GM19395 (cell line): Measurements from ENCODE around the gene NRIP1.

Experiments used
- ATAC-seq: cut with Tn5 transposase; IDR thresholded peaks from one replicate; pipeline ENCODE4 v1.9.1; 2021; ENCODE audit warnings: mild to moderate bottlenecking, moderate library complexity; ENCODE audit not compliant: unreplicated experiment

NRIP1 gene

DNA sequence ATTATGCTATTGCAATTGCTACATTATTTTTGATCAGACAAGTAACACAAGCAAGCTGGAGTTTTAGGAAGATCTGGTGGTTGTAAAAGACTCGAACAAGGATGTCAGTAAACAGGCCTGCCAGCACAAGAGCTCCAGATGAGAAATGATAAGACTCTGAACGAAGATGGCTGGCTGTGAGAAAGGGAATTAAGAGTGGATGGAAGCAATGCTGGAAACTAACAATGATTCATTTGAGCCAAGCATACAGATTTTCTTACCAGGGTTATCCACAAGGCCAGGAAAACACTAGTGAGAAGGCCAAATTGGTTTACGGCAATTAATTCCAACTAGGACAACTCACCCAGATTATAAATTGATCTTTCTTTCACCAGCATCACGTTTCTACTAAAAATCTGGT, 54.2 kb downstream of the NRIP1 start:
- no peak for ATAC-seq

DNA sequence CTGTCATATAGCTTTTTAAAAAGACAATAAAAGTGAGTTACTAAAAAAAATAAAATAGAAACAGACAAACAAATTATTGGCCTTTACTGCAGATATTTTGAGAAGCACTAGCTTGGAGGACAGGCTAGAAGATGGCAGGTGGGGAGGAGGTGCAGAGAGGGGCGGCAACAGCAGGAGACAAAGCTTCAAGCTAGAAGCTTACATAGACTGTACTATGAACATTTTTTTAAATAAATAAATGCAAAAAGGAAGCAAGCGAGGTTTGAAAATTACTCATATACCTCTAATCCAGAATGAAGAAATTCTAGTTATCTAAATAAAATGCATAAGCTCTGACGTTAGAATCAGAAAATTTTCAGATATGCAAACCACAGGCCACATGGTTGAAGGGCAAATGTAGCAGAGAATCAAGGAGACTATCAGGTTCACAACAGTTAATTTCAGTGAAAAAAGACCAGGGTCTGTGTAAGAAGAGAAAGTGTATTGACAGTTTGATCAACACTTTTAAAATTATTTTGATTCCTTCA, 54.9 kb downstream of the NRIP1 start:
- ATAC-seq: no peak

DNA sequence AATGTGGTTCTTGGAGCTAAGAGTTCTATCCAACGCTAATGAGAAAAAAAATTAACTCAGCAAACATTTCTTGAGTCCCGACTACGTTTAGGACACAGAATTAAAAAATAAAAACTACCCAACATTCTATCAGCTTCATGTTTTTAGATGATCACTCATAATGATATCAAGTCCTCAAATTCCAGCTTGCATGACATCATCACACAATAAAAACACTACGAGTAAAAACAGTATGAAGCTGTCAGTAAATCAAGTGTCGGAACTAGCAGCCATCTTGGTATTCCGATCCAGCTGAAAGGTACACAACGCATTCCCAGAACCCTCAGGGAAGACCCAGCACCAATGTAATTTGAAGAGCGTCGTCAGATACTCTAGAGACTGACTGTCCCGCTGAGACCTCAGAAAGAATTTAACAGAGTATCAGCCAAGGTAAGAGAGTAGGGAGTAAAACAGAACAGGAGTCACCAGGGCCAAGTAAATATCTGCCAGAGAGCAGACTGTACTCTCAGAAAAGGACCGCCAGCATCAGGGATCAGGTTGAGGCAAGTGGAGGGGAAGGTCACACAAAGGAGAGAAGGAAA, 57.0 kb downstream of the NRIP1 start:
- no peak for ATAC-seq

DNA sequence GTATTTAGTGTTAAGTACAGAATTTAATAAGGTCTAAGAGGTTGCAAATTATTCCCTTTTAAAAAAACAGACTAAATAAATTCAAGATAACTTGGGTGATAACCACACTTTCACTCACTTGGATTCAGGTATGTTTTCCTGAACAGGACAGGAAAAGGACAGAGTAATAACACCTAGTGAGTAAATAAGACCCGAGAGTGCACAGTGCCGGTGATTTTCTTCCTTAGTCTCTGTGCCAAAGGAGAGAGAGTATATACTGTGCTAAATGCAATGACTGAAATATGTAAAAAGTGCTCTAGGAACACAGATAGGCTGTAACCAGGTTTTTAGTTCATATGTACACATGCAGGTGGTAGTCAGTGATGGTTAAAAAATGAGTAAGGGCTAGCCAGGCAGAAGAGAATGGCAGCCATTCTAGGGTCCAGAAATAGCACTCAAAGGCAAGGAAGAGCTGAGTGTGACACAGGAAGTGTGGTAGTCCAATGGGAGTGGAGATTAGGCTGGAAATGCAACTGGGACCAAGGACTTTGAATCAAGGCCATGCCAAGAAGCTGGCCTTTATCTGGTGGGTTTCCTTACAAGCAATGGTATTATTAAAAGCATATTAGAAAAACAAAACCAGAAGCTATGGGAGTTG, 58.1 kb downstream of the NRIP1 start:
- no peak for ATAC-seq

DNA sequence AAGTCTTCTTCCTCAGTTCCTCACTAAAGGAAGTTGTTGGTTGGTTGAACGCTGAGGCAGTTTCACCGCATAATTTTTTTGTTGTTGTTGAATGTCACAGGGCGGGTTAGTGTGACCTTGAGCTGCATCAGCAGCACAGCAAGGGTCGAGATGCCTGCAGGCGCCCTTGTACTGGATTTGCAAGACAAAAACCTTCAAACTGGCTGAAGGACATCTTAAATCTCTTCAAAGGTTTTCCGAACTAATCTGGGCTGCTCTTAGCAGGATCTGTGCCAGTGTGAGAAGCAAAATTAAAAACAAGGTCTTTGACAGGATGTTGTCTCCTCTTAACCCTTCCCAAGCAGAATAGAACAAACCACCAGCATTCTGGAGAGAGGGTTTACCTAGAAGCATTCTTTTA, 59.4 kb downstream of the NRIP1 start:
- ATAC-seq: no peak

DNA sequence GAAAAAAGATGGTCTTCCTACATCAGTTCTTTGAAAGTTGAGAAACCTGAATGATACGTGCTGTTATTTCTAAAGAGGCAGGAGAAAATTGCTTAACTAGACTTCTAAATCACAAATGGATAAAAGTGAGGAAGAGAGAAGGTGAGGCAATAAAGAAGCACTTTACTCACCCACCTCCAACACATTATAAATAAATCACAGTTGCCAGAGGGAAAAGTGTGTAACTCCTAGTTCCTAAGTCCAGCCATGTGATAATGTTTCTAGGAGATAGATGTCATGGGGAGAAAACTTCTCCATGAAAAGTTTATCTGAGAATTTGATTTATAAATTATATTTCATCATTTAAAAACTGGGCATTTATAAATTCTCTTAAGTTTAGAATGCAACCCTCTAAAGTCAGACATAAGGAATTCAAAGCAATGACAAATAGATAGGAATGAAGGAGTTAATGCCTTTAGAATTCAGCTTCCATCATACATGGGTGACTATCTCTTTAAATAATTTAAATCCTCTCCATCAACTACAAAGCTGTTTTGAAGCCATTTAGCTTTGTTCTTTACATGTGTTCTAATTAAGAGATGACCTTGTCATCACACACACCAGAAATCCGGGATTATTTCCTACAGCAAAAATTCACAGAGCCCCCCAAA, 60.0 kb downstream of the NRIP1 start:
- no peak for ATAC-seq

DNA sequence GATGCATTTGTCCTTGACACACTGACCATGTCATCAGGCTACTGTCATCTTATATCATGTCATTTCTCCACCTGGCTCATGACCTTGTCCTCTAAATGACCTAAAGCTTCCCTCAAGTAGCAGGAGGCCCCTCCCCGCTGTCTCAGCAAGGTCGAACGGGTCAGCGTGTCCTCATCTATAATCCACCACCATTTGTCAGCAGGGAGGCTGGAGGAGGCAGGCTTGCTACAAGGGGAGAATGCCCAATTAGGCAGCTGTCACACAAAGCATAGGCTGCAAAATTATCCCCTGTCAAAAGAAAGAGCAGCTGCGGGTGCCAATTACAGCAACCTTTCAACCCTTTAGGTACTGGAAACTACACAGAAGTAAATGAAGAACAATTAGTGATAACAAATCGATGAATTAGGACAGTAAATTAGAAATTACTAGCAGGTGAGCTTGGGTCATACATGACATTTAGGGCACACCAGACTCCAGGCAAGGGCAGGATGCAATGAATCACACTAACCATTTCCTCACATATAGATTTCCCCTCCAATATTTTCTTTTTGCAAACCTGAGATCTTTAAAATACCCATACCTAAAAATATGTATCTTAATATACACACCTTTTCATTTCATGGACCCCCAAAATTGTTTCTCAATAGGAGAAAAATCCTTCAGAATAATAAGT, 61.2 kb downstream of the NRIP1 start:
- no peak for ATAC-seq

DNA sequence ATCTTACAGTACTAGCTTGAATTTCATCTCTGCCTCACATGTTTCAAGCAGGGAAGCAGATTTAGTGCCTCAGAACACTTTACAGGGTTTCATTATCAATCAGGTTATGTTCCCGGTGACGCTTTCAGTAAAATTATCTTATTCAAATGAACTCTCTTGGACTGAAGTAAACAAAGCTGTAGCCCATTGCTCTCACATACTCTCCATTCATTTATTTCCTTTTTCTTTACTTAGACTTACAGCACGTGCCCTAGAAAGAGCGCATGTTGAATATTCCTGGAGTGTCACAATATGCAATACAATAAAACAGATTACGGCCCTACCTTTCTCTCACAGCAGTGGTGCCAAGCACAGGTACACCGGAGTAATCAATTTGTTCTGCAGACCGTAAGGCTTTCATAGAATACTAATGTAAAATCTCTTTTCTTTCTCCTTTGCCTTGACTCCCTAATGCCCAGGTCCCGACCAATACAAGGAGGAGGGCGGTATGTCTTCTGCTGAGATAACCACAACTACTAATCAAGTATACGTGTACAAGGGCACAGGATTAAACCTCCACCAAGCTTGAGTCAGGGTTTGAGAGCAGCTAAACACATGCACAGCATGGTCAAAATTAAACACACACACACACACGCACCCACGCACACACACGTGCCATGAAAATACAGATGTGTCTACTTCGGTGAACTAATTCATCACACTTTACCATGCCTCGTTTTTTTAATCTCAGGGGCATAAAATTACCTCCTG, 62.8 kb downstream of the NRIP1 start:
- peak; percentile 94 for ATAC-seq

DNA sequence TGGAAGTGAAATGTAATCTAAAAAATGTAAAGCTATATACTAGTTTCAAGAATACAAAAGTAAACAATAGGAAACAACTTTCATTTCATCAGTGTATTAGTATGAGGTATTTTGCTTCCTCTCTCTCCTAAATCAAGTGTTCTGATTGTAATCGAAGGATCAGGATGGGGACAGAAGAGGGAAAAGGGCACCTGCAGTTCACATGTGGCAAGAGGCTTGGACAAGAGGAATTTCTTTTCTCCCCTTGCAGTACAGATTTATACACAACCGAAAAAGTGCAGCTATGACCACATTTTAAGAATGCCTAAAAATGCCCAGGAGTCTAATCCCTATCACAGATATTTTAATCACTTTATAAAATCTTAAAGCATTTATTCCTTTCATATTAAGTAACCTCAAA, 63.7 kb downstream of the NRIP1 start:
- no peak for ATAC-seq

DNA sequence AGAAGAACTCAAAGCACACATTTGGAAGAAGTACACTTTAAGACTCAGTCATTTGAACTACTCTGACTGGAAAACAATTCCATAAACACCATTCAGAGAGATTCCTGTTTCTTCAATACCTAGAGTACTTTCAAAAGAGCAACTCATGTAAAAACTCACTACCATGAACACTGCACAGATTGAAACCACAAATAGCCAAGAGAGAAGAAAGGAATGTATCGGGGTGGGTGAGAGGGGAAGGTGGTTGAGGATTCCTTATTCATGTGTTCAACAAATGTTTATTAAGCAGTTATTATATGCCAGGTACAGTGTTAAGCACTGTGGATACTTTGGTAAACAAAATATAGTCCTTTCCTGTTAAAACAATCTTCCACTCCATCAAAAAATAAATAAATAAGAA, 64.7 kb downstream of the NRIP1 start:
- ATAC-seq: no peak

DNA sequence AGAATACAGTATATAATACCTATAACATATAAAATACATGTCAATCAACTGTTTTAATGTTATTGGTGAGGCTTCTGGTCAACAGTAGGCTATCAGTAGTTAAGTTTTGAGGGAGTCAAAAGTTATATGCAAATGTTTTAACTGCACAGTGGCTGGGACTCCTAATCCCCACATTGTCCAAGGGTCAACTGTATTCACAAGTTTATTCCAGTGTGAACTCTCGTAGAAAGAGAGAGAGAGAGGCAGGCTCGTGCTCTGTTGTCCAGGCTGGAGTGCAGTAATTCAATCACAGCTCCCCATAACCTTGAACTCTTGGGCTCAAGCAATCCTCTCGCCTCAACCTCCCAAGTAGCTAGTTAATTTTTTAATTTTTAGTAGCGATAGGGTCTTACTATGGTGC, 66.0 kb downstream of the NRIP1 start:
- ATAC-seq: no peak

DNA sequence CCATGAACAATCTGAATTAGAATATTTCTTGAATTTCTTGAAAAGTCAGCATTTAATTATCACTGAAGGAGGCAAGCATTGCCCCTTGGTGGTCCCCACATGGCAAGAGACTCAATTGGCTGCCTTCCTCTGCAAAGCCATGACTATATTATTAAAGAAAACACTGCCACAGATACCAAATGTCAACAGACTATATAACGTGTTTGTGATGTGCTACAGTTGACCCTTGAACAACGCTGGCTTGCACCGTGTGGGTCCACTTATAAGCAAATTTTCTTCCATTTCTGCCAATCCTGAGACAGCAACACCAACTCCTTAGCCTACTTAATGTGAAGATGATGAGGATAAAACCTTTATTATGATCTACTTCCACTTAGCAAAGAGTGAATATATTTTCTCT, 66.5 kb downstream of the NRIP1 start:
- no peak for ATAC-seq

DNA sequence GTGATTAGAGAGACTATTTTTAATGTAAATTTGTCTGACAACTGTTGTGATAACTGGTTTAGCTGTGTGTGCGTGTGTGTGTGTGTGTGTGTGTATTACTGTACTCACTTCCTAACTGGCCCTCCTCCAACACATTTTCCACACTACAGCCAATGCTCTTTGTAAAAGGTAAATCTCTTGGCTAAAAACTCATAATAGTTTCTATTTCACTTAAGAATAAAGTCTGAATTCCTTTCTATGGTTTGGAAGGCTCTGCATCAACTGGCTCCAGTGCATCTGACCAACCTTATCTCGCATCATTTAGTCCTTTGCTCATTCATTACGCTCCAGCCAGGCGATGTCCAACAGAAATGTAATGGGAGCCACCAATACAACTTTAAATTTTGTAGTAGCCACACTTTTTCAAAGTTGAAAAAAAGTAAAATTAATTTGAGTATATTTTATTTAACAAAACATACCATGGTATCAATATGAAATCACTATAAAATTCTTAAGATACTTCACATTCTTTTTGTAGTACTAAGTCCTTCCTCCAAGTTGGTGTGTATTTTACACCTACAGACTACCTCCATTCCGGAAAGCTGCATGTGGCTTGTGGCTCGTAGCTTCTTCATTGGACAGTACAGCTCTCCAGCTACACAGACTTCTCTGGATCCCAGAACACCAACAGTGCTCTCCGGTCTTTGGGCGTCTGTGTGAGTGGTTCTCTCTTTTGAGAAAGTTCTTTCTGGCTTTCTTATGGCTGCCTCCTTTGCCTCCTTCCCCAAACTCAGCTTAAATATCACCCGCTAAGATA, 68.9 kb downstream of the NRIP1 start:
- no peak for ATAC-seq

DNA sequence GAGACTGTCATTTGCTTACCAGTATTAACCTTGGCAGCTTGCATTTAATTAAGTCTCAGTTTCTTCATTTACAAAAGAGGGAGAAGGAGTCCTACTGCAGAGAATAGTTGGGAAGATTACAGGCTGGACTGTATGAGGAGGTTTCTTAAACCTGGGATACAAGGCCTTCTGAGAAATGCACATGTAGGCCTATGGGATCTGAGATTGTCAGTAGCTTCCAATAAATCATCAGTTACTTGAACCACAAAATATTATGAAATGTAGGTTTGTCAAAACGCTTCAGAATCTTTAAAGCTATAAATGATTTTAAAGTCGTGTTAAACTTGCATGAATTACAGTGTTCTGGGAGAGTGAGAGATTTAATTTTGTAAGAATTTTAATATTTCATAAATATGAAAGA, 69.6 kb downstream of the NRIP1 start:
- ATAC-seq: no peak

DNA sequence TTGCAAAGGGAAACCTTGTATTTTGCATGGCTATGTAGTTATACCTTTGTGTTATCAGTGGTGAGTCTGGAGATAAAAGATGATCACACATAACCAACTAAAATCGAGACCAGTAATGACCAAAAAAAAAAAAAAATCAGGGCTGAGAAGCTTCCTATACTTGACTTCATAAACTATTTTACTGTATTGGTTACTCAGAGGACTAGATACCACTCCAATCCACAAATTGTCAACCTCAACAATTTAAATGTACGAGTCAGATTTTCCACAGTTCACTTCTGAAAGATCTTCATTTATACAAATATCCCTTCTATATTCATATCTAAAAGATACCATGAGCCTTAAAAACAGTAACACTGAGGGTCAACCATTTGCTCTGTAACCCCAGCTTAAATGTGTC, 71.7 kb downstream of the NRIP1 start:
- no peak for ATAC-seq

DNA sequence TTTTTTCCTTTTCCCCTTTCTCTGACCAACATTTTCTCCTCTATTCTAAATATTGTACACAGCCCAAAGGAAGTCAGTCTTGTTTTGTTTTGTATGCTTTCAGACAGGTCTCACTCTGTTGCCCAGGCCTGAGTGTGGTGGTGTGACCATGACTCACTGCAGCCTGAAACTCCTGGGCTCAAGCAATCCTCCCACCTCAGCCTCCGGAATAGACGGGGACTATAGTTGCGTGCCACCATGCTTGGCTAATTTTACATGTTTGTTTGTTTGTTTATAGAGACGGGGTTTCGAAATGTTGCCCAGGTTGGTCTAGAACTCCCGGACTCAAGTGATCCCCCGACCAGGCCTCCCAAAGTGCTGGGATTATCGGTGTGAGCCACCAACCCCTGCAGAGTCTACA, 72.8 kb downstream of the NRIP1 start:
- no peak for ATAC-seq

DNA sequence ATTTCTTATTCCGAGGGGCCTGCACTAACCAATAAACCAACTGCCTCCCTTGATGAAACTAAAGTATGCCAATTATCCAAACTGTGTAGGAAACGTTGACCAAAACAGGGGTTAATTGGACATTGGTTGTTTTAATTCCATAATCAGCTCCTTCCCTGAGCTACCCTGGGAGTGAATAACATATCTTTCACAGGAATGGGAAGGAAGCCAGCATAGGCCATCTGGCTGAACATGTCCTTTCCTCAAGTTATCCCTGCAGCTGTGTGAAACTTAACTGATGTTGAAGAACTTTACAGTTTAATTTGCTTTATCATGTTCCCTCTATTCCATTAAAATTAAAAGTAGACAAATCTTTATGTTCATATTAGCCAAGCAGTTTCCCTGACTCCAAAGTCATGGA, 75.4 kb downstream of the NRIP1 start:
- no peak for ATAC-seq

DNA sequence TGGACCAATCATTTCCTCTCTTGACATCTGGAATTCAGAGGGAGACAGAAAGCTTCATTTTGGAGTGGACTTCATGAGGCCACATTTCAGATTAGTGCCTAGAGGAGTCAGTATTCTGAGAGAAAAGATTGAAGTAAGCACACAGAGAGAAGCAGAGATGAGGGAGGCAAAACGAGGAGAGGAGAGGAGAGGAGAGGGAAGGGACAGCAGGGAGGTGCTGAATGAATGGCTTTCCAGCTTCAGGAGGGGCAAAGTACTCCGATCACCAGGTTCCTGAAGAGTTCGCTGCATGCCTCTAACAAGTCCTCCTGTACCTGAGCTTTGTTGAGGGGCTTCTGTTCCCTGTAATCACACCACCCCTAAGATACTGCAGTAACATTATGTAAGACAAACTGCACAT, 76.0 kb downstream of the NRIP1 start:
- no peak for ATAC-seq

DNA sequence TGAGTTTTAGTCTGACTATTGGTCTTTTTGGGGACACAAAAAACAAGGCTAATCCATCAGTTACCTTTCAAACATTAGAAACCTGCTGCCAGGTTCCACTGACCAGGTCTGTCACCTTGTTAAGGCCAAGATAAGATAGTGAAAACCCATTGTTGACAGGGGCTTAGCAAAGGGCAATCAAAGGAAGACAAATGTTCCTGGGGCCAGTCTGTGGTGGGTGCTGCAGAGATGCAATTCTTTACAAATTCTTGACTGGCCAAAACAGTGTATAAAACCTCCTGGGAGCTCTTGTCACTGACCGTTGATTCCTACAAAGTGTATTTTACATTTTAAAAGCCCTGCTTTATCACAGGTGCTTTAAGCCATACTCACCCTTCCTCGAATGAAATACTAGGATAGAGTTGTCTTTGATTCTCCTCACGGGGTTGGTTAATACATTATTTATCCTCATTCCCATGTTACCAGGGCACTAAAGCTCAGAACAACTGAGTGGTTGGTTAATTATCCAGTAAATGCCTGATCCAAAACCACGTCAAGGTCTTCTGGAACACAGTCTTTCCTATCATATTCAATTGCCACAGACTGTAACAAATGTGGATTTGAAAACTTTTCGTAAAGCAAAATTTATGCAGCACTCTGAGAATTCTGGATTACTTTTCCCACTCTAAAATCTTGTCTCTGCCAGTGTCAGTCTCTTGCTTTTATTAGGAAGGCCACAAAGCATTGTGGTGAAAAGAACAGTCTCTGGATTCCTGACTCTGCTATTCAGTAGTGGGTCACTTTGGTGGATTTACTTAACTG, 77.2 kb downstream of the NRIP1 start:
- no peak for ATAC-seq

DNA sequence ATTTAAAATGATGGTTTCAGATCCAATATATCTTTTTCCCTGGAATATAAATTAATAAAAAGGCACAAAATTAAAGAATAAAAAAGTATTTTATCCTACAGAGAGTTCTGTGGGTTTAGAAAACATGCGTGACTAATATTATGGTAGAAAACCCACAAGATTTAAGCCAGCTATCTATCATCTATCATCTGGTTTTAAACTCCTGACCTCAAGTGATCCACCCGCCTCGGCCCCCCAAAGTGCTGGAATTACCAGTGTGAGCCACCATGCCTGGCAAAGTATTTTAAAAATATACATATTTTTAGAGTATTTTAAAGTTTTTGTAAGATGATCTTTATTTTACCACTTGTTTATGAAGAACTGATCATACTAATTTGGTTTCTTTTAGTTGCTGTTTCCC, 79.5 kb downstream of the NRIP1 start:
- no peak for ATAC-seq
